H1 (cell line): ENCODE measurements around the gene P3H4. TPM values are rescaled to one million over a fixed set of nuclear protein-coding genes. Genes with fewer than 3 reads are reported as not detected.

Experiments used
- CTCF ChIA-PET: fragments of 300-600 bp; sonication (Branson Sonifier 250); formaldehyde crosslinking; loops from one replicate; lab custom pipeline; 2021; ENCODE audit not compliant: partially characterized antibody; lab: Charles Lee
- POLR2A ChIA-PET: fragments of 300-600 bp; sonication (Branson Sonifier 250); formaldehyde crosslinking; loops from one replicate; lab custom pipeline; 2021; ENCODE audit warnings: inconsistent platforms; ENCODE audit not compliant: partially characterized antibody; lab: Charles Lee
- DNase-seq, 2 experiments: peaks; one replicate each; pipeline versions ENCODE4 v3.0.0 to v3.0.0-alpha.2; 2010 to 2022; ENCODE audit warnings: low spot score in 2 of 2, low read depth in 1 of 2, mixed read lengths in 1 of 2
- FAIRE-seq: peaks from 2 replicates; lab custom pipeline; 2011; peaks lifted over from hg19 to GRCh38; lab: Jason Lieb, UNC
- H2AFZ ChIP-seq: 2 replicates; pipeline ENCODE4 v1.8.1; 2012; ENCODE audit warnings: low read length, inconsistent platforms
- H2AK5ac ChIP-seq: 2 replicates; pipeline ENCODE4 v1.6.1; 2013; ENCODE audit warnings: low read depth, low read length
- H2BK120ac ChIP-seq: replicated peaks from 2 replicates; pipeline ENCODE3; 2013; ENCODE audit warnings: low read depth, low read length, inconsistent platforms
- H2BK12ac ChIP-seq: 2 replicates; pipeline ENCODE4 v1.6.1; 2013; ENCODE audit warnings: low read depth, low read length
- H2BK15ac ChIP-seq: 2 replicates; pipeline ENCODE4 v1.6.1; 2013; ENCODE audit warnings: low read length
- H2BK20ac ChIP-seq: 2 replicates; pipeline ENCODE4 v1.6.1; 2013; ENCODE audit warnings: low read length
- H2BK5ac ChIP-seq: 2 replicates; pipeline ENCODE4 v1.6.1; 2013; ENCODE audit warnings: low read depth, low read length
- H3K14ac ChIP-seq: 2 replicates; pipeline ENCODE4 v1.6.1; 2013; ENCODE audit warnings: inconsistent platforms; ENCODE audit not compliant: insufficient read length
- H3K18ac ChIP-seq: 2 replicates; pipeline ENCODE4 v1.6.1; 2013; ENCODE audit warnings: low read length; ENCODE audit errors: extremely low read depth
- H3K23ac ChIP-seq: 2 replicates; pipeline ENCODE4 v1.6.1; 2013; ENCODE audit warnings: inconsistent platforms; ENCODE audit not compliant: insufficient read length
- H3K23me2 ChIP-seq: 2 replicates; pipeline ENCODE4 v1.6.1; 2013; ENCODE audit warnings: low read depth, low read length
- H3K27ac ChIP-seq: 2 replicates; pipeline ENCODE4 v1.6.1; 2011; ENCODE audit warnings: low read depth, low read length, inconsistent platforms
- H3K27me3 ChIP-seq, 4 experiments: replicated peaks in 1 of 4; 1 replicate in 1 of 4; 2 replicates in 3 of 4; pipeline versions ENCODE4 v1.6.1 to v1.8.1; 2011 to 2013; ENCODE audit warnings: low read length in 3 of 4, mild to moderate bottlenecking in 3 of 4, inconsistent platforms in 2 of 4, mixed read lengths in 2 of 4, moderate library complexity in 1 of 4; ENCODE audit not compliant: control insufficient read depth in 3 of 4, insufficient read depth in 3 of 4; ENCODE audit errors: extremely low read depth in 1 of 4
- H3K36me3 ChIP-seq, 4 experiments: 2 replicates each; pipeline versions ENCODE4 v1.6.1 to v1.8.1; 2011 to 2013; ENCODE audit warnings: mild to moderate bottlenecking in 4 of 4, low read length in 3 of 4, moderate library complexity in 2 of 4, control low read depth in 1 of 4, inconsistent platforms in 1 of 4; ENCODE audit not compliant: insufficient read depth in 4 of 4, control insufficient read depth in 2 of 4
- H3K4ac ChIP-seq: replicated peaks from 2 replicates; pipeline ENCODE3; 2013; ENCODE audit warnings: low read length, low read depth, mixed read lengths, inconsistent platforms; ENCODE audit not compliant: insufficient read length
- H3K4me1 ChIP-seq, 4 experiments: replicated peaks in 1 of 4; 1 replicate in 1 of 4; 2 replicates in 3 of 4; pipeline versions ENCODE4 v1.6.1 to v1.8.1; 2011 to 2013; ENCODE audit warnings: low read length in 3 of 4, inconsistent platforms in 2 of 4, mixed read lengths in 1 of 4; ENCODE audit not compliant: insufficient read depth in 4 of 4, control insufficient read depth in 3 of 4
- H3K4me2 ChIP-seq, 2 experiments: 2 replicates each; pipeline versions ENCODE4 v1.6.1 to v1.8.1; 2011 to 2013; ENCODE audit warnings: low read depth in 2 of 2, low read length in 2 of 2, control low read depth in 1 of 2, inconsistent platforms in 1 of 2, mild to moderate bottlenecking in 1 of 2; ENCODE audit not compliant: insufficient read depth in 1 of 2
- H3K4me3 ChIP-seq, 4 experiments: fragments of 200-600, 300-600 bp in 1 of 4; sonication (generic), shearing (Covaris generic), sonication (Bioruptor Twin) in 1 of 4; 2 replicates each; pipeline versions ENCODE4 v1.5.1 to v1.8.1; 2011 to 2016; ENCODE audit warnings: low read length in 4 of 4, low read depth in 3 of 4, control low read depth in 2 of 4, inconsistent platforms in 2 of 4, mild to moderate bottlenecking in 2 of 4, mixed read lengths in 1 of 4, moderate library complexity in 1 of 4; ENCODE audit not compliant: insufficient read depth in 2 of 4; ENCODE audit errors: extremely low read depth in 1 of 4
- H3K56ac ChIP-seq: replicated peaks from 2 replicates; pipeline ENCODE3; 2013; ENCODE audit warnings: low read depth, mild to moderate bottlenecking, mixed read lengths, low read length, inconsistent platforms; ENCODE audit not compliant: insufficient read length
- H3K79me1 ChIP-seq: 2 replicates; pipeline ENCODE4 v1.6.1; 2013; ENCODE audit warnings: low read depth, low read length, control low read depth
- H3K79me2 ChIP-seq, 2 experiments: 2 replicates each; pipeline versions ENCODE4 v1.6.1 to v1.8.1; 2012 to 2013; ENCODE audit warnings: low read length in 2 of 2, mild to moderate bottlenecking in 2 of 2, inconsistent platforms in 1 of 2; ENCODE audit not compliant: insufficient read depth in 2 of 2, control insufficient read depth in 1 of 2
- H3K9ac ChIP-seq, 4 experiments: replicated peaks in 1 of 4; 1 replicate in 1 of 4; 2 replicates in 3 of 4; pipeline versions ENCODE4 v1.6.1 to v1.8.1; 2011 to 2013; ENCODE audit warnings: low read depth in 3 of 4, low read length in 3 of 4, control low read depth in 2 of 4, mild to moderate bottlenecking in 2 of 4, moderate library complexity in 2 of 4, inconsistent platforms in 1 of 4; ENCODE audit errors: extremely low read depth in 1 of 4
- H3K9me3 ChIP-seq, 2 experiments: 2 replicates each; pipeline versions ENCODE4 v1.6.1 to v1.8.1; 2012 to 2013; ENCODE audit warnings: mild to moderate bottlenecking in 2 of 2, moderate library complexity in 2 of 2, control low read depth in 1 of 2, inconsistent platforms in 1 of 2, low read depth in 1 of 2, low read length in 1 of 2, mixed read lengths in 1 of 2; ENCODE audit not compliant: insufficient read depth in 2 of 2
- H4K20me1 ChIP-seq, 2 experiments: replicated peaks in 1 of 2; 2 replicates each; pipeline versions ENCODE3 to v1.8.1; 2011 to 2013; ENCODE audit warnings: inconsistent platforms in 2 of 2, low read length in 2 of 2, mild to moderate bottlenecking in 1 of 2; ENCODE audit not compliant: insufficient read depth in 2 of 2, control insufficient read depth in 1 of 2
- H4K5ac ChIP-seq: 2 replicates; pipeline ENCODE4 v1.6.1; 2013; ENCODE audit warnings: low read length, low read depth, mixed read lengths, inconsistent platforms; ENCODE audit not compliant: insufficient read length
- H4K8ac ChIP-seq: 2 replicates; pipeline ENCODE4 v1.8.0; 2013; ENCODE audit warnings: mild to moderate bottlenecking, moderate library complexity, low read length, inconsistent platforms; ENCODE audit not compliant: insufficient read depth; ENCODE audit errors: extremely low read depth
- H4K91ac ChIP-seq: replicated peaks from 2 replicates; pipeline ENCODE3; 2013; ENCODE audit warnings: low read length, mixed read lengths, inconsistent platforms; ENCODE audit not compliant: insufficient read length
- TAF7 ChIP-seq: optimal IDR thresholded peaks from 2 replicates; pipeline ENCODE3; 2011; ENCODE audit warnings: low read depth, mild to moderate bottlenecking, inconsistent platforms, low read length, moderate library complexity, borderline replicate concordance
- TEAD4 ChIP-seq: IDR thresholded peaks from 2 replicates; pipeline ENCODE4 v1.6.1; 2012; ENCODE audit warnings: low read depth, low read length, inconsistent platforms, mixed read lengths
- WGBS, 2 experiments: shearing (Covaris generic) in 1 of 2; methylation state at CpG; one replicate each; pipeline versions ENCODE4 v1.1.6 to v1.1.7; 2013 to 2015; ENCODE audit warnings: low lambda C conversion rate in 2 of 2, mixed read lengths in 2 of 2, inconsistent platforms in 1 of 2, low coverage in 1 of 2, missing lambda C conversion rate in 1 of 2; ENCODE audit not compliant: insufficient replicate concordance in 2 of 2, insufficient coverage in 1 of 2, insufficient read length in 1 of 2; ENCODE audit errors: extremely low coverage in 1 of 2, missing lambda C conversion rate in 1 of 2; 5-methylcytosine and 5-hydroxymethylcytosine counted together
- polyA plus RNA-seq, 7 experiments: library from polyadenylated mRNA; depleted of rRNA in 3 of 7; stranded (reverse) in 5 of 7; unstranded in 2 of 7; fragments of >200 nt in 5 of 7; fragments of 200-250 nt in 2 of 7; gene quantifications; 1 replicate in 5 of 7; 2 replicates in 1 of 7; 4 replicates in 1 of 7; pipeline versions ENCODE4 v1.2.1 to v1.2.3, GENCODE V29; 2011 to 2013; ENCODE audit warnings: missing spikeins in 2 of 7, mixed read lengths in 2 of 7
- total RNA-seq: library from RNA; stranded (reverse); fragmentation: NEBNext Ultra II Directional; extraction: Animal tissue kit (Norgen Biotek cat#: 25700); gene quantifications from 2 replicates; pipeline ENCODE4 v1.2.1, GENCODE V29; 2021

P3H4 gene
- total and polyA plus RNA-seq, 2 of the 8 experiments (the other 6 are each of a cell fraction or from before 2014, with no cell fraction given), result 23.4 to 26.7 TPM

DNA sequence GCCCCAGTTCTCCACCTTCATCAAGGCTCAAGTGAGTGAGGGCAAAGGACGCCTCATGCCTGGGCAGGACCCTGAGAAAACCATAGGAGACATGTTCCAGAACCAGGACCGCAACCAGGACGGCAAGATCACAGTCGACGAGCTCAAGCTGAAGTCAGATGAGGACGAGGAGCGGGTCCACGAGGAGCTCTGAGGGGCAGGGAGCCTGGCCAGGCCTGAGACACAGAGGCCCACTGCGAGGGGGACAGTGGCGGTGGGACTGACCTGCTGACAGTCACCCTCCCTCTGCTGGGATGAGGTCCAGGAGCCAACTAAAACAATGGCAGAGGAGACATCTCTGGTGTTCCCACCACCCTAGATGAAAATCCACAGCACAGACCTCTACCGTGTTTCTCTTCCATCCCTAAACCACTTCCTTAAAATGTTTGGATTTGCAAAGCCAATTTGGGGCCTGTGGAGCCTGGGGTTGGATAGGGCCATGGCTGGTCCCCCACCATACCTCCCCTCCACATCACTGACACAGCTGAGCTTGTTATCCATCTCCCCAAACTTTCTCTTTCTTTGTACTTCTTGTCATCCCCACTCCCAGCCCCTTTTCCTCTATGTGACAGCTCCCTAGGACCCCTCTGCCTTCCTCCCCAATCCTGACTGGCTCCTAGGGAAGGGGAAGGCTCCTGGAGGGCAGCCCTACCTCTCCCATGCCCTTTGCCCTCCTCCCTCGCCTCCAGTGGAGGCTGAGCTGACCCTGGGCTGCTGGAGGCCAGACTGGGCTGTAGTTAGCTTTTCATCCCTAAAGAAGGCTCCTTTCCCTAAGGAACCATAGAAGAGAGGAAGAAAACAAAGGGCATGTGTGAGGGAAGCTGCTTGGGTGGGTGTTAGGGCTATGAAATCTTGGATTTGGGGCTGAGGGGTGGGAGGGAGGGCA lies 10.7 kb upstream of the P3H4 start:
- no peak overlapping the region for H2BK12ac ChIP-seq
- no peak overlapping the region for H3K4me2 ChIP-seq
- no peak overlapping the region for H4K5ac ChIP-seq
- FAIRE-seq (no peak), DNase-seq (no peak)
- H4K20me1 ChIP-seq, result peaks cover 1 to 6% of the 10 kb centered on the region in 2 experiments
- no peak overlapping the region for H3K14ac ChIP-seq
- H3K4ac ChIP-seq, result no peak overlapping the region
- no peak overlapping the region for H2AFZ ChIP-seq
- H3K18ac ChIP-seq, result no peak overlapping the region
- no peak overlapping the region for H3K56ac ChIP-seq
- WGBS, 2 experiments, result 92% methylated on average over 12 of the region's 12 CpGs; no CpG with 5 or more reads in 1 of the 2 experiments
- peaks cover 0 to 20% (median 13%) of the 10 kb centered on the region in 4 experiments; a peak in 6 of 7 replicates for H3K4me1 ChIP-seq
- H3K27ac ChIP-seq, result no peak overlapping the region
- no peak overlapping the region for H2BK20ac ChIP-seq
- no peaks in the 10 kb centered on the region for H3K79me2 ChIP-seq
- no peaks in the 10 kb centered on the region for H3K27me3 ChIP-seq
- no peak overlapping the region for H4K91ac ChIP-seq
- H2BK120ac ChIP-seq, result no peak overlapping the region
- H2BK15ac ChIP-seq, result no peak overlapping the region
- H3K23me2 ChIP-seq, result no peaks in the 10 kb centered on the region; the same call in 1 of the 2 replicates
- H2AK5ac ChIP-seq, result no peak overlapping the region
- no peaks in the 10 kb centered on the region for H3K9me3 ChIP-seq
- H3K79me1 ChIP-seq, result peaks cover 2% of the 10 kb centered on the region; the same call in 1 of the 2 replicates
- peaks cover 6 to 49% (median 11%) of the 10 kb centered on the region in 4 experiments; a peak in 7 of 8 replicates for H3K36me3 ChIP-seq
- no peak overlapping the region for H4K8ac ChIP-seq
- H3K9ac ChIP-seq, result no peak overlapping the region
- no peak overlapping the region for H3K23ac ChIP-seq
- no peak overlapping the region for H3K4me3 ChIP-seq
- H2BK5ac ChIP-seq, result no peak overlapping the region
- ChIA-PET CTCF (interaction anchor here (1.2 to 4.1 kb wide), 3 partner anchors 10 to 36 kb away, joined by 4 to 16 read pairs (median 6); partner anchors contain the start of genes FKBP10, JUP and P3H4), POLR2A (interaction anchor here (0.7 to 5.6 kb wide), 11 partner anchors 8 to 96 kb away, joined by 3 to 40 read pairs (median 5); partner anchors contain the start of genes ACLY, FKBP10, HAP1 and KLHL11)
- TF ChIP-seq TAF7 (no peak), TEAD4 (no peak)
